Measurements from ENCODE around the gene DEK.

- TF ChIP-seq CTCF (IDR thresholded peaks at IDR 0.05) (no peak), ZFX (IDR thresholded peaks at IDR 0.05; ENCODE audit: borderline replicate concordance) (no peak)
Observed at GRCh38 chr6:18243302-18243893, 20.9 kb downstream of the DEK start.
